GM21526 (cell line): ENCODE results near the gene CAPN13.

Source experiments
- ATAC-seq: cut with Tn5 transposase; IDR thresholded peaks from one replicate; pipeline ENCODE4 v1.9.1; 2021; ENCODE audit warnings: moderate library complexity; ENCODE audit not compliant: unreplicated experiment, low FRiP score

The CAPN13 gene

GRCh38 chr2:30686000-30686399 is 121.2 kb downstream of the CAPN13 start:
- ATAC-seq: no peak

GRCh38 chr2:30684996-30685395 is 122.2 kb downstream of the CAPN13 start:
- ATAC-seq: no peak

- ATAC-seq: no peak
Measured at GRCh38 chr2:30684516-30684915, 122.7 kb downstream of the CAPN13 start.

- no peak for ATAC-seq
Measured at GRCh38 chr2:30684026-30684425, 123.2 kb downstream of the CAPN13 start.

- ATAC-seq: no peak
Measured at GRCh38 chr2:30683236-30683956, 123.8 kb downstream of the CAPN13 start.

- ATAC-seq: no peak
Measured at GRCh38 chr2:30681022-30681421, 126.2 kb downstream of the CAPN13 start.

- ATAC-seq: no peak
Measured at GRCh38 chr2:30680121-30680520, 127.1 kb downstream of the CAPN13 start.

GRCh38 chr2:30679426-30680088 is 127.7 kb downstream of the CAPN13 start:
- ATAC-seq: no peak

GRCh38 chr2:30678410-30679137 is 128.7 kb downstream of the CAPN13 start:
- no peak for ATAC-seq

- no peak for ATAC-seq
Measured at GRCh38 chr2:30677861-30678385, 129.3 kb downstream of the CAPN13 start.

GRCh38 chr2:30677231-30677630 is 130.0 kb downstream of the CAPN13 start:
- no peak for ATAC-seq

GRCh38 chr2:30675758-30676157 is 131.5 kb downstream of the CAPN13 start:
- ATAC-seq: no peak

GRCh38 chr2:30673127-30673526 is 134.1 kb downstream of the CAPN13 start:
- no peak for ATAC-seq
